CD4-positive, alpha-beta T cell treated with Interleukin-4 for 1 hour (primary cell): Measurements from ENCODE around the gene ATF3.
"Not testable (repeated sequence)": the region's sequence is repeated elsewhere in the genome, so short reads cannot be mapped to it uniquely, and the experiment has no call there.

Source experiments
- DNase-seq, 2 donors: peaks; one replicate each; pipeline ENCODE4 v3.0.0-alpha.2; 2020 to 2022

The ATF3 gene

DNA sequence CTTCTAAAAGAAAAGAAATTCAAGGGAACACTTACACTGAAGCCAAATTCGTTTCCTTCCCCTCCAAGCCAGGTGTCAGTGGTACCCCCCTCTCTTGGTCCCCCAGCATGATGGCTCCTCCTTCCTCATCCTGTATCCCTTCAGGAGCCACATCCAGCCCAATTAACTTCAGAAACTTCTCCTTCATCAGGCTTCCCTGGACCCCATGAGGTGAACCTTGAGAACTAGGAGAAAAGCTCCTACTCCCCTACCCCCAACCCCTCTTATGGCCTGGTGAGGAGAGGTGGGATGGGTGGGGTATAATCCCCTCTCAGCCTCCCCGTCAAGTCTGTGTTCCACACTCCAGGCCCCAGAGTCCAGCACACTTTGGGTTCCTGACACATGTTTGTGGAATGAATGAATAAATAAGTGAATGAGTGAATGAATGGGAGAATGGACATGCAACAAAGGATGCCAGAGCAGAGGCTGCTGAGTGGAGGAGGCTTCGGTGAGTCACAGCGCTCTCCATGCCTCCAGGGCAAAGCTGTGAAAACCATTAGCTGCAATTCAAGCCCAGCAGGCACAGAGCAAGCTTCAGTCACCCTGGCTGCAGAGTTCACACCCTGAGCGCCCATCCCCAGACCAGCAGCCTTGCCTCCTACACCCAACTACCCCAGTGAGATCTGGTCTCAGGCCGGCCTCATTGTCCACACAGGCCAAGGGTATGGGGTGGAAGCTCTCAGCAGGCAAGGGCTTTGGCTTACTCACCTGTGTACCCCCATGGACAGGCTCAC lies 47.3 kb downstream of the ATF3 start:
- no peak for DNase-seq

DNA sequence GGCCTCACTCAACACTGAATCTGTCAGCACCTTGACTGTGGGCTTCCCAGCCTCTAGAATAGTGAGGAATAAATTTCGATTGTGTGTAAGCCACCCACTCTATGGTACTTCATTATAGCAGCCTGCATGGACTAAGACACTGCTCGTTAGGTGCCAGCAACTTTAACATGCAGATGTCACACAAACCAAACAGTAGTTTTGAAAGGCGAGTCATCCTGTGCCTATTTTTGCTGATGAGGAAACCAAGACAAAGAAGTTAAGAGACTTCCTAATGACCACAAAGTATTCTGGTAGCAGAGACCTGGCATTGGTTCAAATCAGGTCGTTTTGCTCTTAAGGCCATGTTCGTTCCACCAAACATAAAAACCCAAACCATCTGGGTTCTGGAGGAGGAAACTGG lies 48.2 kb downstream of the ATF3 start:
- DNase-seq: no peak

DNA sequence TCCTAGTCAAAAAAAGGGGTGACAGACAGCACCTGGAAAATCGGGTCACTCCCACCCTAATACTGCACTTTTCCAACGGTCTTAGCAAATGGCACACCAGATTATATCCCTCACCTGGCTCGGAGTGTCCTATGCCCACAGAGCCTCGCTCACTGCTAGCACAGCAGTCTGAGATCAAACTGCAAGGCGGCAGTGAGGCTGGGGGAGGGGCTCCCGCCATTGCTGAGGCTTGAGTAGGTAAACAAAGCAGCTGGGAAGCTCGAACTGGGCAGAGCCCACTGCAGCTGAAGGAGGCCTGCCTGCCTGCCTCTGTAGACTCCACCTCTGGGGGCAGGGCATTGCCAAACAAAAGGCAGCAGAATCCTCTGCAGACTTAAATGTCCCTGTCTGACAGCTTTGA lies 49.7 kb downstream of the ATF3 start:
- DNase-seq: not testable (repeated sequence)

DNA sequence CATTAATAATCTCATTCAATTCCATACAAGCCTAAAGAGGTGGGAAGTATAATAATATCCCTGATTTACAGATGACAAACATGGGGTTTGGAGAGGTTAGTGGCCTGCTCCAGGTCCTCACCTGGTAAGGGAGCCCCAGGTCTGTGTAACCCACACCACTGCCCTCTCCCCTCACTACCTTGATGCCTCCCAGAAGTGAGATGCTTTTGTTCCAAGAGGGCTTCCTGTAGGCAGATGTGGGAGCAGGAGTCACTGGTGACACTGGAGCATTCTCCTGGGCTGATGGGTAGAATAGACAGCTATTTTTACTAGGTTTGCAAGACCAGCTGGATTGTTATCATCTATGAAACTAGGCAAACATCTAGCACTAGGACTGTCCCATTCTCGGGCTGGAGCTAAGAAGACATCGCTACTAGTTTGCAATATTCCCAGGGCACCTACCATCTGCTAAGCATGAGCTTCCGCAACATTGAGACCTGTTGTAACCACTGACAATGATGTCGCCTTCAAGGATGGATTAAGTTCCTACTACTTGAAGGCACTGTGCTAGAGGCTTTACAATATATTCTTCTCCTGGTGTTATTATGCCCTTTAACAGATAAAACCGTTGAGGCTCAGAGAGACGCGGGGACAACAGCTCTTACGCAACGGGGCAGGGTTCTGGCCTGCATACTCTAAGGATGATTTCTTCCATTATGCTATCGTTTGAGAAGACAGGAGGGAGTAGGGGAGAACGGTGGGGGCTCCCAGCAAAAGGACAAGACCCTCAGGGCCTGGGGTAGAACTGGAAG lies 56.0 kb downstream of the ATF3 start:
- no peak for DNase-seq

DNA sequence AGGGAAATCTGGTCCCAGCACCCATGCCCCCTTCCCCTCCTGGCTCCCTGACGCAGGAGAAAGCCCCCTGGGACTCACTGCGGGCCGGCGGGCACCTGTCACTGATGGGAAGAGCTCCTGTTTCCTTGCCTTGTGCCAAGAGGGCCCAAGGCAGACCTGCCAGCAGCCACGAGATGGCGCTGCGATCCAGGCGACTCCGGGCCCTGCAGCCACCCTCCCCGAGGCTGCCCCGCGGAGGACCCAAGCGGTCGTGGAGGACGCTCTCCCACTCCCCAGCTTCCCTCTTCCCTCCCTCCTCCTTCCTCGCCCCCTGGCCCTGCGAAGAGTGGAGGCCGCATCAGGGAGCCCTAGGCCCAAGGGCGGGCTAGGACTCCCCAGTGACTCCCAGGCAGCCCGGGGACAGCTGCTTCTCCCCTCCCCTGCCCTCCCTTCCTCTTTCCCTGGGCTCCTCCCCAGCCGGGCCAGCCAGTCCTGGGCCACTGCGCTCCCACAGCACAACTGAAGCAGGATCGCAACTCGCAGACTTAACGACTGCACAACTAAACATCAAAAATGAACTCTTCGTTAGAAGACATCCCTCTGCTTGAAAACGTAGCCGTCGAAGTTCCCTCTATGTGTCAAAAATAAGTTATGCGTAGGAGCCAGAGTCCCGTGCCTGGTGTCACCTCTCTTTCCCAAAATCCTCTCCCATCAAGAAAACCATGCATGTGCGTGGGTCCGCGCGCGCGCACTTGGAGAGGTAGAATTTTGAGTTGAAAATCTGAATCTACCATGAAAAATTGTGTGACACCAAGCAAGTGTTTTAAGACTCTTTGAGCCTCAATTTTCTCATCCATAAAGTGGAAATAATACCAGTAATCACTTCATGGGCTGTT lies 56.9 kb downstream of the ATF3 start:
- DNase-seq: peak; percentile 72 to 75

DNA sequence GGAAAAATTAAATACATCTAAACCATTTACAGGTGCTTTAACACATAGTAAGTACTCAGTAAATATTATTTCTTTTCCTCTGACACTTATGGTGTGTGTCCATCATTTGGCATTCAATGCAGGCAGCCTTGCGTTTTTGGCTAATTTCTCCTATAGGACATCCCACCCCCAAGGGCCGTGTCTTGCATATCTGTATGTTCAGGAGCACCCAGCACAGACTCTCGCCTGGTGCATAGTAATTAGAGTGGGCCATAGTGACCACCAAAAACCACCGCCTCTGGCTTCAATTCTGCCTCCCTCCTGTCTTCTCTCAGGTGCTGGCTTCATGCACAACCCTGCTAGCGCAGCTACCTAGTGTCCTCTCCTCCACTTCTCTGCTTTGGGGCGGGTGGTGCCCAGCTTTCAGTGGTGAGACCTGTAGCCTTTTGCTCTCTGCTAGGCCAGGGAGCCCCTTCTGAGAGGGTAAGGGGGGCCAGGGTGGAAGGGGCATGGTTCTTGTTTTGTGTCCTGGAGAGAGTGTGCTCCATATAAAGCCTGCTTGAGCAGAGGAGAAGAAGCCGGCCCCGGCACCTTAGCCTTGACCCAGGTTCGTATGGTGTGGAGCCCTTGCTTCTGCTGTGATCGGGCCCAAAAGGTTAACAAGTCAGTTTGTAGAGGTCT lies 57.7 kb downstream of the ATF3 start:
- DNase-seq: no peak

DNA sequence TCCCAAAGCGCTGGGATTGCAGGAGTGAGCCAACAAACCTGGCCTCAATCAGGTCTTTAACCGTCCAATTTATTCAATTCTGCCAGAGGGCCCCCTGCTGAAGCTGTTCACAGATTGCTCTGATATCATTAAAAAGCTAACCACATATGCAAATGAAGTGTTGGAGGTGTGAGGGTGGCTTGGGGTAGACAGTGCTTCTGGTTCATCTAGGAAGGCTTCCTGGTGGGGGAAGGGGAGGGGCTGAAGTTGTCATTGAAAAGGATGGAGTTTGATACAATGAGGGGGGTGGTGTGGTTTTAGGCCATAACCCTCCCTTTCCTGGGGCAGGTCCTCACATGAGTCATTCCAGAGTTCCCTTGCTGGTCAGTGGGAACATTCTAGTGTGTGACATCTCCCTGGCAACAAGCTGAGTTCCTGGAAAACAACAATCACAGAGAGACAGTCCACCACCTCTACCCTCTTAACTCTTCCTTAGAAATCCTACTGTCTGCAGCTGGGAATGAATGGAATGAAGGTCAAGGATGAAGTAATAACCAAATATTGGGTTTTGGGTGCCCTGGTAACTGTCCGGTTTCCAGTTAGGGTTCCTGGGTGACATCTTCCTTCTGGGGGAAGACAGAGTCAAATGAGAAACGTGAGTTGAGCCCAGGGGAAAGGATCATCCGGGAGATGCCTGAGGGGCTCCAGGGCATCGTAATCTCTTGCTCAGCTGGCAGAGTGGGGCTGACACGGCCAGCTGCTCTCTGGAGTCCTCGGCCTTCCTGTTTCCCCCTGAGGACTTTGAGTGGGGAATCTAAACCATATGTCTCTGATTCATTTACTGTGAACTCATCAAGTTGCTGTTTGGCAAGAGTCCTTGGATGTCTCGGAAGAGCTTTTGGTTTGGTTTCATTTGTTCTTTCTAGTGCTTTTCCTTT lies 58.9 kb downstream of the ATF3 start:
- DNase-seq: peak; percentile 33 to 70

DNA sequence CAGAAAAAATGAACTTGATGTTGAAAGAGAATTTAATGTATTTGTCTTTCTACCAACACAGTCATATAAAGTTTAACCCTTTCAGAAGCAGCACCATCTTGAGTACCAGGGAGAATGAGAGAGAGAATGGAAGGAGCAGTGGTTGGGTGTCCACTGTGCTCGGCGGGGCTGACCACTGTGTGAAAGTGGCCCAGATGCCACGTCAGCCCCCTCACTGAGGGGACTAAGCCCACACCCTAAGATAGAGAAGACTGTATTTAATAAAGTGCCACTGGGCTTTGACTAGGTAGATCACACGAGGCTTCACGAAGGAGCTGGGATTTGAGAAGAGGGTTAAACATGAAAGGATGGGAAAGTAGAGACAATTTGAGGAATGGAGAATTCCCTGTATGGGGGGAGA lies 59.9 kb downstream of the ATF3 start:
- no peak for DNase-seq

DNA sequence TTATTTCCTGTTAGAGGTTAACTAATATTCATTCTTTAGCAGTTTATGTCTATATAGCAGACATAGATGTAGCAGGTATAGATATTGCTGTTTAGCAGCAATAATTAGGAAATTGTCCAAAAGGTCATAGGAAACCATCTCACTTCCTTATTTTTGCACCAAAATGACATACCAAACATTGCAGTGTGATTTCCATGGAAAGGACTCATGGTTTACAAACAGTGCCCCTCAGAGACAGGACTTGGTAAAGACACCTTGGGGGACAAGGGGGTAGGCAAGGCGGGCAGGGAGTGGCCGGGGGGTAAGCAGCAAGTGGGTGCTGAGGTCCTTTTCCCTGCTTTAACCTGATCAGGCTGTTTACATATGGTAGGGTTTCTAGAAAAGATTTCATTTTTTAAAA lies 60.5 kb downstream of the ATF3 start:
- peak; percentile 18 for DNase-seq

DNA sequence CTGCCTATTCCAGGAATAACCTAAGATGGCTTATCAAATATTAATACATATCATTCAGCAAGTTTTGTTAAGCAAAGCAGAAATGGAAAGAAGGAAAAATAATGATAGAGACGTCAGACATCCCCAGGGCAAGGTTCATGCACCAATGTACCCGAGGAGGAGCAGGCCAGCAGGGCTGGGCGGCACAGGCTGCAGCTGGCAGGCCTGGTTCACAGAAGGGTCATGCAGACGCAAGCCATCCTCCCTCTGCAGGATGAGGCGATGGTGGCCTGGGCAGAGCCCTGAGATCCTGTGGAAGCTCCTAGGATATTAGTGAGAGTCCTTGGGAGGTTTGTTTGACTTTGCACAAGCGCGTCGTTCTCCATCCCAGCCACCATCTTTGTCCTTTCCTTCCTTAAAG lies 61.0 kb downstream of the ATF3 start:
- DNase-seq: no peak

DNA sequence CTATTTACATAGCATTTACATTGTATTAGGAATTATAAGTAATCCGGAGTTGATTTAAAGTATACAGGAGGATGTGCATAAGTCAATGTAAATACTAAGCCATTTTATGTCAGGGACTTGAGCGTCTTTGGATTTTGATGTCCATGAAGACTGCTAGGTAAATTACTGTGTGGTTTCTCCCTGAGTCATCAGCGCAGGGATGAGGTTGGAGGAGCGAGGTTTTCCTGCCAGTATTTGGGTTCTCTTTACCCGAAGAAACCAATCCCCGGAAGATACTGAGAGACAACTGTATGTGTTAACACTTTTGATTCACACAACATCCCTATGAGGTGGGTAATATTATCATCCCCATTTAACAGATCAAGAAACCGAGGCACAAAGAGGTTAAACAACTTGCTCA lies 61.7 kb downstream of the ATF3 start:
- DNase-seq: no peak
